ENCODE results near the gene CEMIP.
A peak's percentile ranks its signal among the peaks of the same experiment; 100 is the strongest.

The CEMIP gene

GRCh38 chr15:80778964-80779657 lies at the start of gene CEMIP:
TSS of gene CEMIP (plus strand) at chr15:80779370. CDS start at chr15:80873880, 94,510 bp downstream.
- DNase-seq (ENCODE audit: low spot score) = peak; percentile 92

- no peak for DNase-seq (ENCODE audit: low spot score)
Measured at GRCh38 chr15:80730387-80730786, 48.8 kb upstream of the CEMIP start.

GRCh38 chr15:80730926-80731325 lies 48.2 kb upstream of the CEMIP start:
- DNase-seq (ENCODE audit: low spot score) = no peak

- no peak for DNase-seq (ENCODE audit: low spot score)
Measured at GRCh38 chr15:80732167-80732566, 47.0 kb upstream of the CEMIP start.

- DNase-seq (ENCODE audit: low spot score) = no peak
Measured at GRCh38 chr15:80732818-80733217, 46.4 kb upstream of the CEMIP start.

- DNase-seq (ENCODE audit: low spot score) = no peak
Measured at GRCh38 chr15:80733460-80733859, 45.7 kb upstream of the CEMIP start.

- DNase-seq (ENCODE audit: low spot score) = no peak
Measured at GRCh38 chr15:80735344-80735743, 43.8 kb upstream of the CEMIP start.

- DNase-seq (ENCODE audit: low spot score) = no peak
Measured at GRCh38 chr15:80736560-80736959, 42.6 kb upstream of the CEMIP start.

- no peak for DNase-seq (ENCODE audit: low spot score)
Measured at GRCh38 chr15:80739919-80740318, 39.3 kb upstream of the CEMIP start.

GRCh38 chr15:80742081-80742480 lies 37.1 kb upstream of the CEMIP start:
- no peak for DNase-seq (ENCODE audit: low spot score)

- DNase-seq (ENCODE audit: low spot score) = no peak
Measured at GRCh38 chr15:80743189-80743833, 35.9 kb upstream of the CEMIP start.

- no peak for DNase-seq (ENCODE audit: low spot score)
Measured at GRCh38 chr15:80744415-80744814, 34.8 kb upstream of the CEMIP start.

GRCh38 chr15:80744826-80745225 lies 34.3 kb upstream of the CEMIP start:
- no peak for DNase-seq (ENCODE audit: low spot score)

GRCh38 chr15:80745888-80746287 lies 33.3 kb upstream of the CEMIP start:
- no peak for DNase-seq (ENCODE audit: low spot score)

GRCh38 chr15:80747317-80748053 lies 31.7 kb upstream of the CEMIP start:
- DNase-seq (ENCODE audit: low spot score) = no peak

GRCh38 chr15:80749589-80749988 lies 29.6 kb upstream of the CEMIP start:
- no peak for DNase-seq (ENCODE audit: low spot score)

GRCh38 chr15:80750575-80750974 lies 28.6 kb upstream of the CEMIP start:
- DNase-seq (ENCODE audit: low spot score) = no peak

- DNase-seq (ENCODE audit: low spot score) = no peak
Measured at GRCh38 chr15:80752204-80752603, 27.0 kb upstream of the CEMIP start.

GRCh38 chr15:80753161-80753560 lies 26.0 kb upstream of the CEMIP start:
- no peak for DNase-seq (ENCODE audit: low spot score)

GRCh38 chr15:80754014-80754413 lies 25.2 kb upstream of the CEMIP start:
- DNase-seq (ENCODE audit: low spot score) = no peak

- no peak for DNase-seq (ENCODE audit: low spot score)
Measured at GRCh38 chr15:80755885-80756284, 23.3 kb upstream of the CEMIP start.

- no peak for DNase-seq (ENCODE audit: low spot score)
Measured at GRCh38 chr15:80758130-80758745, 20.9 kb upstream of the CEMIP start.

- DNase-seq (ENCODE audit: low spot score) = no peak
Measured at GRCh38 chr15:80760960-80761359, 18.2 kb upstream of the CEMIP start.

All from ecto neural progenitor cell (in vitro differentiated cells).